Measurements from ENCODE around the gene RNF40.
A peak's percentile ranks its signal among the peaks of the same experiment; 100 is the strongest.

Gene RNF40

DNA sequence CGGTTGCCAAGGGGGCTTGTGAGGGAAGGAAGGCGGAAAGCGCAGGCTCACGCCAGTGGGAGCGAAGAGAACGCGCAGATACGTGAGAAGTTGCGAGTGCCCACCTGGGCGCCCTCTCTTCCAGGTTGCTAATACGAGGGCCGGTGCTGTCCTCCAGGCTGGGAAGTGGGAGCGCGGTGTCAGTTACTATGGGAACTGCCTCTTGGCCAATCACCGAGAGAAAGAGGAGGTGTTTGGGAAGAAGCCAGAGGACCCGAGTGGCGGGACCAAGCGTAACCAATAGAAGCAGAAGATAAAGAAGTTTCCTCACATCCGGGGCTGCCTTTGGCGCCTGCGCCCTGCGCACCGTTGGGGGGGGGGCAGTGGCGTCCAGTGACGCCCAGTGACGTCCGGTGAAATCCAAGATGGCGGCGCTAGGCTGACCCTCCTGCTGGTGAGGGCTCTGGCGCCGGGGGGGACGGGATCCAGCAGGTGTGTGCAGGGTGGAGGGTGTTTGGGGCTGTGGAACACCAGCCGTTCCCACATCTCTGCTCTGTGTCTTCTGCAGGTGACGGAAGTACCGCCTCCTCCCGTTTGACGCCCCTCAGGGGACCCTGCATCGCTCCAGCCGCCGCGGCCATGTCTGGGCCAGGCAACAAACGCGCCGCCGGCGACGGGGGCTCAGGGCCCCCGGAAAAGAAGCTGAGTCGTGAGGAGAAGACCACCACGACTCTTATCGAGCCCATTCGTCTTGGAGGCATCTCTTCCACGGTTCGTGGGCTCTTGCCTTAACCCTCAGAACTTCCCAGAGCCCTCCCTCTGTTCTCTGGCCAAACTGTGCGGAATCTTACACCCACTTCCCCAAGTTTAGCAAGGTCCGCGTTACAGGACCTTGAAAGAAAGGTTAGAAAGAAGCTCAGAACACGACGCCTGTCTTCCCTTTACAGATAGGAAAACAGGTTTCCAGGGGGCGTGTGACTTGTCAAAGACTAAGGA lies at the start of gene RNF40, which contains the start of gene CFAP119:
RNF40 (plus strand) TSS at position 395 of the 975 bp plus-strand sequence; CDS start at position 619, 224 bp downstream.
CFAP119 (minus strand) TSS at position 135 of the 975 bp plus-strand sequence. CDS start 314 bp downstream, outside the sequence.
- TF ChIP-seq, protein P1, sequence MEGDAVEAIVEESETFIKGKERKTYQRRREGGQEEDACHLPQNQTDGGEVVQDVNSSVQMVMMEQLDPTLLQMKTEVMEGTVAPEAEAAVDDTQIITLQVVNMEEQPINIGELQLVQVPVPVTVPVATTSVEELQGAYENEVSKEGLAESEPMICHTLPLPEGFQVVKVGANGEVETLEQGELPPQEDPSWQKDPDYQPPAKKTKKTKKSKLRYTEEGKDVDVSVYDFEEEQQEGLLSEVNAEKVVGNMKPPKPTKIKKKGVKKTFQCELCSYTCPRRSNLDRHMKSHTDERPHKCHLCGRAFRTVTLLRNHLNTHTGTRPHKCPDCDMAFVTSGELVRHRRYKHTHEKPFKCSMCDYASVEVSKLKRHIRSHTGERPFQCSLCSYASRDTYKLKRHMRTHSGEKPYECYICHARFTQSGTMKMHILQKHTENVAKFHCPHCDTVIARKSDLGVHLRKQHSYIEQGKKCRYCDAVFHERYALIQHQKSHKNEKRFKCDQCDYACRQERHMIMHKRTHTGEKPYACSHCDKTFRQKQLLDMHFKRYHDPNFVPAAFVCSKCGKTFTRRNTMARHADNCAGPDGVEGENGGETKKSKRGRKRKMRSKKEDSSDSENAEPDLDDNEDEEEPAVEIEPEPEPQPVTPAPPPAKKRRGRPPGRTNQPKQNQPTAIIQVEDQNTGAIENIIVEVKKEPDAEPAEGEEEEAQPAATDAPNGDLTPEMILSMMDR (IDR thresholded peaks at IDR 0.05; ENCODE audit: low read depth, low read length) = no peak

DNA sequence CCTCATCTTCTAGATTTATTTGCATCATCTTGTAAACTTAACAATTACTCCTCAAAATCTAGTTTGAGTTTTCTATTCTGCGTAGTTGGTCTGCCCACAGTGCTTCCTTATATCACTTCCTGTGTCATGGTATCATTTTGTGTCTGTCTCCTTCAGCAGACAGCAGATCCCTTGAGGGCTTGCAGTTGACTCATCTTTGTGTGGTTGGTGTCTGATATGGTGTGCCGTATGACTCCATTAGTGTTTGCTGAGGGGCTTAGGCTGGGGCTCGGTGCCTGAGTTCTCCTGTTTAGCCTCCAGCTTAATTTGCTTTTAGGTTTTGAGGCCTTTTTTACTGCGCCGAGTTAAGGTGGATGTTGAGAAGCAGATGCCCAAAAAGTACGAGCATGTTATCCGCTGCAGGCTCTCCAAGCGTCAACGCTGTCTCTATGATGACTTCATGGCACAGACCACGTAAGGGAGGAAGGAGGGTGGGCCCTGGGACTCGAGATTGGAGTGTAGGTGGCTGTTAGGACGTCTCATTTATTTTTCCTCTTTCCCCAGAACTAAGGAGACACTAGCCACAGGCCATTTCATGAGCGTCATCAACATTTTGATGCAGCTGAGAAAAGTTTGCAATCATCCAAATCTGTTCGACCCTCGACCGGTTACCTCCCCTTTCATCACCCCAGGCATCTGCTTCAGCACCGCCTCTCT lies 46.2 kb upstream of the RNF40 start:
- DNase-seq (ENCODE audit: extremely low read depth, low read depth) = no peak
- TF ChIP-seq, protein P1 (IDR thresholded peaks at IDR 0.05; ENCODE audit: low read depth, low read length) = no peak

More for the DNA sequence above, at the start of gene RNF40, which contains the start of gene CFAP119:
- peak; percentile 94 for DNase-seq (ENCODE audit: extremely low read depth, low read depth)

DNA sequence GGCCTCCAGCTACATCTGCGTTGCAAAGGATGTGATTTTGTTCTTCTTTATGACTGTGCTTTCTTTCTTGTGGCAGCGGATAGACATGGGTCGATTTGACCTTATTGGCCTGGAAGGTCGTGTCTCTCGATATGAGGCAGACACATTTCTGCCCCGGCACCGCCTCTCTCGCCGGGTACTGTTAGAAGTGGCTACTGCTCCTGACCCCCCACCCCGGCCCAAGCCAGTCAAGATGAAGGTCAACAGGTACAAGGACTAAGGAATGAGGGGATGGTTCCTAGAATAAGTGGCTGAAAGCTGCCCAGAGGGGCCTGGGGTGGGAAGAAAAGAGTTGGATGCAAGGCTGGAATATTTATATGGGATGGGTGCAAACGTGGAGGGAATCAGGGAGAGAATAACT lies 42.0 kb upstream of the RNF40 start:
- TF ChIP-seq, protein P1 (IDR thresholded peaks at IDR 0.05; ENCODE audit: low read depth, low read length) = no peak

DNA sequence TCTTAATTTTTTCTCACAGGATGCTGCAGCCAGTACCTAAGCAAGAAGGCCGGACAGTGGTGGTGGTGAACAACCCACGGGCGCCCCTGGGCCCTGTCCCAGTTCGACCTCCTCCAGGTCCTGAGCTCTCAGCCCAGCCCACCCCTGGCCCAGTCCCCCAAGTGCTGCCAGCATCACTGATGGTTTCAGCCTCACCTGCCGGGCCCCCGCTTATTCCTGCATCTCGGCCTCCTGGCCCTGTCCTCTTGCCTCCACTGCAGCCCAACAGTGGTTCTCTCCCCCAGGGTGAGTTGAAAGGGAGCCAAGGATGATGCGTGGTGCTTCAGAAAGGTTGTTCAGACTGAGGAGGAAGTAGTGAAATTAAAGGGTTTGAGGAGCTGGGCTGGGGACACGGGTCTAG lies 41.4 kb upstream of the RNF40 start:
- DNase-seq (ENCODE audit: extremely low read depth, low read depth) = no peak
- TF ChIP-seq, protein P1 (IDR thresholded peaks at IDR 0.05; ENCODE audit: low read depth, low read length) = no peak

More for the DNA sequence above, 42.0 kb upstream of the RNF40 start:
- DNase-seq (ENCODE audit: extremely low read depth, low read depth) = no peak

DNA sequence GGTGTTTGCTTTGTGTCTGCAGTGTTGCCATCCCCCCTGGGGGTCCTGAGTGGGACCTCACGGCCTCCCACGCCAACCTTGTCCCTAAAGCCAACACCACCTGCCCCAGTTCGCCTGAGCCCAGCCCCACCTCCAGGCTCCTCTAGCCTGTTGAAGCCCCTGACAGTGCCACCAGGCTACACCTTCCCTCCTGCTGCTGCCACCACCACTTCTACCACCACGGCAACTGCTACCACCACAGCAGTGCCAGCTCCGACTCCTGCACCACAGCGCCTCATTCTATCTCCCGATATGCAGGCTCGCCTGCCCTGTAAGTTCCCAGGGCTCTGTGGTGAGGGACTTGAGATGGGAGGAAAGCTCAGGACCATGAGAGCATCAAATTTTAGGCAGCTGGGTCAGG lies 41.0 kb upstream of the RNF40 start:
- DNase-seq (ENCODE audit: extremely low read depth, low read depth) = no peak
- TF ChIP-seq, protein P1 (IDR thresholded peaks at IDR 0.05; ENCODE audit: low read depth, low read length) = no peak

DNA sequence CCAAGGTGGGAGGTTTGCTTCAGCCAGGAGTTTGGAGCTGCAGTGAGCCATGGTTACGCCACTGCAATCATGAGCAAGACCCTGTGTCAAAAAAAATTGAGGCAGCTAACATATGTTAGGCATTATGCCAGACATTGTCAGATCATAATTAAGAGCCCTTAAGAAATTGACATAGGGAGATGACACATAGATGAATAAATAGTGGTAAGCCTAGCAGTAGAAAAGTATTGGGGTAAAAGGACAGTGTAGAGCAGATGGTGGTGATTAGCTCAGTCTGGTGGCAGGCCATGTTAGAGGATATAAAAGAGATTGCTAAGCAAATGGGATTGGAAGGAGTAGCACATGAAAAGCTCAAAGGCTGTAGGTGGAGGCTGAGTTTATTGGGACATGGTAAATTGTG lies 40.5 kb upstream of the RNF40 start:
- DNase-seq (ENCODE audit: extremely low read depth, low read depth) = no peak
- TF ChIP-seq, protein P1 (IDR thresholded peaks at IDR 0.05; ENCODE audit: low read depth, low read length) = no peak

Measured in AG09319 (cell line).